Muscle of leg (tissue), 11 donors: ENCODE measurements around the gene ACADSB. TPM values are rescaled to one million over a fixed set of nuclear protein-coding genes. Genes with fewer than 3 reads are reported as not detected.

ENCODE experiments used
- DNase-seq: peaks from one replicate; pipeline ENCODE4 v3.0.0; 2013
- H3K27ac ChIP-seq: one replicate; pipeline ENCODE4 v1.5.1; 2013; ENCODE audit warnings: mild to moderate bottlenecking, low read length, control low read depth
- H3K27me3 ChIP-seq: one replicate; pipeline ENCODE4 v1.6.1; 2013; ENCODE audit warnings: low read length; ENCODE audit not compliant: control insufficient read depth, insufficient read depth
- H3K36me3 ChIP-seq: one replicate; pipeline ENCODE4 v1.6.1; 2013; ENCODE audit warnings: low read length; ENCODE audit not compliant: control insufficient read depth, insufficient read depth
- H3K4me1 ChIP-seq: one replicate; pipeline ENCODE4 v1.6.1; 2013; ENCODE audit warnings: low read length; ENCODE audit not compliant: control insufficient read depth, insufficient read depth
- H3K4me3 ChIP-seq: one replicate; pipeline ENCODE4 v1.5.1; 2013; ENCODE audit warnings: low read length, control low read depth
- H3K9me3 ChIP-seq: replicated peaks from 2 replicates; pipeline ENCODE4 v1.6.1; 2013; ENCODE audit warnings: low read depth, low read length; ENCODE audit not compliant: control insufficient read depth
- WGBS: methylation state at CpG from one replicate; pipeline ENCODE4 v1.1.5; 2013; ENCODE audit warnings: missing lambda C conversion rate; ENCODE audit not compliant: insufficient coverage; 5-methylcytosine and 5-hydroxymethylcytosine counted together
- polyA plus RNA-seq, 8 donors: library from polyadenylated mRNA; unstranded; fragments of 120-200 nt; gene quantifications; one replicate each; pipeline versions ENCODE4 v1.2.1 to v1.2.3, GENCODE V29; 2013; ENCODE audit warnings: inconsistent platforms in 1 of 8, low replicate concordance in 1 of 8; ENCODE audit not compliant: insufficient read length in 8 of 8, insufficient read depth in 1 of 8
- total RNA-seq: library from RNA; stranded (reverse); fragments of 120-200 nt; gene quantifications from one replicate; pipeline ENCODE4 v1.2.4, GENCODE V29; 2013

The ACADSB gene
- total and polyA plus RNA-seq, 9 donors = 7.6 to 12.8 (median 9.6) TPM

- Histone ChIP-seq H3K4me3 (no peak overlapping the region), H3K36me3 (no peaks in the 10 kb centered on the region), H3K9me3 (no peaks in the 10 kb centered on the region), H3K4me1 (no peaks in the 10 kb centered on the region), H3K27me3 (peaks cover 5% of the 10 kb centered on the region), H3K27ac (no peak overlapping the region)
- WGBS = 83% methylated on average over 2 of the region's 2 CpGs
- no peak for DNase-seq
These were observed 53.1 kb downstream of the ACADSB start for GRCh38 chr10:123061865-123062264.

- H3K27me3 ChIP-seq = peaks cover 10% of the 10 kb centered on the region
- WGBS = 79% methylated on average over 7 of the region's 10 CpGs
- DNase-seq = no peak
These were observed 53.9 kb downstream of the ACADSB start for GRCh38 chr10:123062726-123063125.

GRCh38 chr10:123068087-123068853 is 59.5 kb downstream of the ACADSB start:
- no peak overlapping the region for H3K27ac ChIP-seq
- H3K36me3 ChIP-seq = no peaks in the 10 kb centered on the region
- H3K4me3 ChIP-seq = no peak overlapping the region
- no peaks in the 10 kb centered on the region for H3K4me1 ChIP-seq
- WGBS = 78% methylated on average over 3 of the region's 10 CpGs
- DNase-seq = no peak
- no peaks in the 10 kb centered on the region for H3K9me3 ChIP-seq
- H3K27me3 ChIP-seq = peaks cover 13% of the 10 kb centered on the region

More at GRCh38 chr10:123062726-123063125, 53.9 kb downstream of the ACADSB start:
- Histone ChIP-seq H3K4me3 (no peak overlapping the region), H3K27ac (no peak overlapping the region), H3K36me3 (no peaks in the 10 kb centered on the region), H3K9me3 (no peaks in the 10 kb centered on the region), H3K4me1 (no peaks in the 10 kb centered on the region)

- Histone ChIP-seq H3K27me3 (peaks cover 13% of the 10 kb centered on the region), H3K4me1 (no peaks in the 10 kb centered on the region), H3K27ac (no peak overlapping the region), H3K36me3 (no peaks in the 10 kb centered on the region), H3K9me3 (no peaks in the 10 kb centered on the region), H3K4me3 (no peak overlapping the region)
- no peak for DNase-seq
- 60% methylated on average over 1 of the region's 8 CpGs for WGBS
These were observed 60.6 kb downstream of the ACADSB start for GRCh38 chr10:123069246-123069986.

GRCh38 chr10:123073187-123073586 is 64.4 kb downstream of the ACADSB start:
- H3K4me1 ChIP-seq = no peaks in the 10 kb centered on the region
- H3K27me3 ChIP-seq = no peaks in the 10 kb centered on the region
- 80% methylated on average over 6 of the region's 6 CpGs for WGBS

GRCh38 chr10:123074215-123074614 is 65.4 kb downstream of the ACADSB start:
- no peak overlapping the region for H3K4me3 ChIP-seq
- DNase-seq = no peak
- H3K9me3 ChIP-seq = no peaks in the 10 kb centered on the region
- H3K27ac ChIP-seq = no peak overlapping the region
- 93% methylated on average over 4 of the region's 5 CpGs for WGBS
- H3K4me1 ChIP-seq = no peaks in the 10 kb centered on the region
- H3K27me3 ChIP-seq = no peaks in the 10 kb centered on the region
- no peaks in the 10 kb centered on the region for H3K36me3 ChIP-seq

More at GRCh38 chr10:123073187-123073586, 64.4 kb downstream of the ACADSB start:
- Histone ChIP-seq H3K4me3 (no peak overlapping the region), H3K9me3 (no peaks in the 10 kb centered on the region), H3K27ac (no peak overlapping the region), H3K36me3 (no peaks in the 10 kb centered on the region)
- DNase-seq = no peak

- Histone ChIP-seq H3K9me3 (no peaks in the 10 kb centered on the region), H3K27me3 (no peaks in the 10 kb centered on the region)
These were observed 73.1 kb downstream of the ACADSB start for GRCh38 chr10:123081896-123082295.

GRCh38 chr10:123083811-123084210 is 75.0 kb downstream of the ACADSB start:
- Histone ChIP-seq H3K4me1 (no peaks in the 10 kb centered on the region), H3K27ac (no peak overlapping the region), H3K36me3 (no peaks in the 10 kb centered on the region), H3K27me3 (no peaks in the 10 kb centered on the region), H3K9me3 (no peaks in the 10 kb centered on the region), H3K4me3 (no peak overlapping the region)
- 80% methylated on average over 4 of the region's 6 CpGs for WGBS
- no peak for DNase-seq

More at GRCh38 chr10:123081896-123082295, 73.1 kb downstream of the ACADSB start:
- Histone ChIP-seq H3K27ac (no peak overlapping the region), H3K36me3 (no peaks in the 10 kb centered on the region), H3K4me3 (no peak overlapping the region), H3K4me1 (no peaks in the 10 kb centered on the region)
- 83% methylated on average over 2 of the region's 7 CpGs for WGBS
- no peak for DNase-seq

- H3K36me3 ChIP-seq = no peaks in the 10 kb centered on the region
- no peak for DNase-seq
- H3K9me3 ChIP-seq = no peaks in the 10 kb centered on the region
- H3K27me3 ChIP-seq = no peaks in the 10 kb centered on the region
- H3K4me3 ChIP-seq = no peak overlapping the region
- 87% methylated on average over 6 of the region's 7 CpGs for WGBS
- H3K4me1 ChIP-seq = no peaks in the 10 kb centered on the region
- H3K27ac ChIP-seq = no peak overlapping the region
These were observed 77.5 kb downstream of the ACADSB start for GRCh38 chr10:123086281-123086680.

- no CpG with 5 or more reads among the region's 4 CpGs for WGBS
- no peaks in the 10 kb centered on the region for H3K4me1 ChIP-seq
- no peaks in the 10 kb centered on the region for H3K27me3 ChIP-seq
- no peaks in the 10 kb centered on the region for H3K9me3 ChIP-seq
- H3K27ac ChIP-seq = no peak overlapping the region
- no peak overlapping the region for H3K4me3 ChIP-seq
- DNase-seq = no peak
- H3K36me3 ChIP-seq = no peaks in the 10 kb centered on the region
These were observed 78.5 kb downstream of the ACADSB start for GRCh38 chr10:123087348-123087747.
